Endothelial cell of umbilical vein (primary cell): Measurements from ENCODE around the gene DAAM1. TPM values are rescaled to one million over a fixed set of nuclear protein-coding genes. Genes with fewer than 3 reads are reported as not detected.

Source experiments
- BruUV-seq: library from RNA; stranded (reverse); fragments of 400-500 nt; replicated peaks from 2 replicates; lab custom pipeline; 2021; lab: Mats Ljungman, UMichigan
- CTCF ChIA-PET: fragments of 300-600, 350-600 bp; sonication (Branson Sonifier 250); formaldehyde crosslinking; loops from one replicate; lab custom pipeline; 2021; ENCODE audit warnings: antibody characterized with exemption, inconsistent platforms; lab: Charles Lee
- POLR2A ChIA-PET: fragments of 300-600, 350-600 bp; sonication (Branson Sonifier 250); formaldehyde crosslinking; loops from one replicate; lab custom pipeline; 2021; ENCODE audit warnings: antibody characterized with exemption, inconsistent platforms; lab: Charles Lee
- DNase-seq: peaks from one replicate; pipeline ENCODE4 v3.0.0-alpha.2; 2011; ENCODE audit warnings: low read depth, low spot score
- FAIRE-seq: peaks from 2 replicates; lab custom pipeline; 2011; peaks lifted over from hg19 to GRCh38; lab: Jason Lieb, UNC
- H2AFZ ChIP-seq: 2 replicates; pipeline ENCODE4 v1.6.0; 2012; ENCODE audit warnings: low read depth, low read length, control low read depth, inconsistent platforms
- H3K27ac ChIP-seq: 2 replicates; pipeline ENCODE4 v1.5.1; 2011; ENCODE audit warnings: low read depth, mild to moderate bottlenecking, control low read depth, low read length, moderate library complexity; ENCODE audit not compliant: insufficient read depth
- H3K27me3 ChIP-seq, 2 experiments: 2 replicates each; pipeline versions ENCODE4 v1.6.0 to v1.6.1; 2011; ENCODE audit warnings: low read length in 2 of 2, mixed read lengths in 1 of 2; ENCODE audit not compliant: control insufficient read depth in 2 of 2, insufficient read depth in 2 of 2
- H3K36me3 ChIP-seq, 2 experiments: 2 replicates in 1 of 2; 3 replicates in 1 of 2; pipeline ENCODE4 v1.5.1; 2011; ENCODE audit warnings: low read length in 2 of 2, mild to moderate bottlenecking in 1 of 2, moderate library complexity in 1 of 2; ENCODE audit not compliant: control insufficient read depth in 2 of 2, insufficient read depth in 2 of 2; ENCODE audit errors: extremely low read depth in 1 of 2
- H3K4me1 ChIP-seq: 3 replicates; pipeline ENCODE4 v1.5.1; 2011; ENCODE audit warnings: mild to moderate bottlenecking, low read length; ENCODE audit not compliant: control insufficient read depth, insufficient read depth; ENCODE audit errors: extremely low read depth
- H3K4me2 ChIP-seq: 2 replicates; pipeline ENCODE4 v1.6.1; 2011; ENCODE audit warnings: low read length, control low read depth, mixed read lengths; ENCODE audit not compliant: insufficient read depth
- H3K4me3 ChIP-seq, 3 experiments: fragments of 200-600 bp in 1 of 3; sonication (generic), shearing (Covaris generic) in 1 of 3; replicated peaks in 1 of 3; 2 replicates each; pipeline ENCODE4 v1.5.1; 2011 to 2016; ENCODE audit warnings: control low read depth in 3 of 3, low read length in 3 of 3, mild to moderate bottlenecking in 2 of 3, inconsistent platforms in 1 of 3, low read depth in 1 of 3, moderate library complexity in 1 of 3; ENCODE audit not compliant: insufficient read depth in 1 of 3
- H3K79me2 ChIP-seq: 2 replicates; pipeline ENCODE4 v1.6.0; 2012; ENCODE audit warnings: low read length, inconsistent platforms; ENCODE audit not compliant: control insufficient read depth, insufficient read depth
- H3K9ac ChIP-seq: replicated peaks from 2 replicates; pipeline ENCODE3; 2011; ENCODE audit warnings: low read length, control low read depth; ENCODE audit not compliant: insufficient read depth; ENCODE audit errors: extremely low read depth
- H3K9me1 ChIP-seq: replicated peaks from 3 replicates; pipeline ENCODE4 v1.6.0; 2011; ENCODE audit warnings: mild to moderate bottlenecking, low read length; ENCODE audit not compliant: control insufficient read depth, insufficient read depth; ENCODE audit errors: extremely low read depth
- H3K9me3 ChIP-seq: replicated peaks from 2 replicates; pipeline ENCODE4 v1.5.1; 2012; ENCODE audit warnings: low read length, inconsistent platforms; ENCODE audit not compliant: control insufficient read depth, insufficient read depth
- H4K20me1 ChIP-seq: replicated peaks from 2 replicates; pipeline ENCODE3; 2011; ENCODE audit warnings: mild to moderate bottlenecking, low read length; ENCODE audit not compliant: control insufficient read depth, insufficient read depth; ENCODE audit errors: extremely low read depth
- CTCF ChIP-seq, 2 donors: IDR thresholded peaks; 1 replicate in 1 of 2; 2 replicates in 1 of 2; pipeline ENCODE4 v1.5.1; 2011; ENCODE audit warnings: low read length in 2 of 2, mild to moderate bottlenecking in 2 of 2, moderate library complexity in 2 of 2, control low read depth in 1 of 2, inconsistent platforms in 1 of 2, low read depth in 1 of 2; ENCODE audit not compliant: insufficient read depth in 1 of 2; ENCODE audit errors: extremely low read depth in 1 of 2
- EZH2 ChIP-seq: IDR thresholded peaks from 2 replicates; pipeline ENCODE4 v1.6.1; 2012; ENCODE audit warnings: borderline replicate concordance, low read depth, mild to moderate bottlenecking, moderate library complexity, low read length, inconsistent platforms; ENCODE audit not compliant: severe bottlenecking
- FOS ChIP-seq: IDR thresholded peaks from 2 replicates; pipeline ENCODE4 v1.6.1; 2011; ENCODE audit warnings: mild to moderate bottlenecking, low read length, moderate library complexity, borderline replicate concordance; ENCODE audit not compliant: insufficient read depth
- GATA2 ChIP-seq: IDR thresholded peaks from 2 replicates; pipeline ENCODE4 v1.7.0; 2011; ENCODE audit warnings: low read depth, mild to moderate bottlenecking, moderate library complexity, mixed read lengths, low read length; ENCODE audit not compliant: insufficient read length, insufficient read depth
- JUN ChIP-seq: IDR thresholded peaks from 2 replicates; pipeline ENCODE4 v1.6.1; 2011; ENCODE audit warnings: borderline replicate concordance, low read depth; ENCODE audit not compliant: insufficient read length, insufficient read depth
- MAX ChIP-seq: IDR thresholded peaks from 2 replicates; pipeline ENCODE4 v1.6.1; 2011; ENCODE audit not compliant: insufficient read depth, insufficient read length
- MYC ChIP-seq: IDR thresholded peaks from one replicate; pipeline ENCODE4 v1.6.1; 2011; ENCODE audit warnings: mild to moderate bottlenecking, low read depth, low read length
- POLR2A ChIP-seq: IDR thresholded peaks from 2 replicates; pipeline ENCODE4 v1.6.1; 2012; ENCODE audit warnings: low read depth, mild to moderate bottlenecking, control low read depth, low read length
- POLR2AphosphoS5 ChIP-seq: IDR thresholded peaks from 2 replicates; pipeline ENCODE4 v1.6.1; 2012; ENCODE audit warnings: low read depth, mild to moderate bottlenecking, control low read depth, low read length, moderate library complexity; ENCODE audit not compliant: insufficient read depth
- dilution Hi-C: fragments of 300-500 bp; cut with MboI; formaldehyde crosslinking; loops from one replicate; pipeline ENCODE4 v1.15.0; 2019; ENCODE audit warnings: low sequenced_read_pairs; ENCODE audit not compliant: extremely low pct_ligation_motif_present
- intact Hi-C: fragments of 100-400 bp; cut with micrococcal nuclease; formaldehyde crosslinking; loops from one replicate; pipeline ENCODE4 v1.10.0; 2022
- polyA plus RNA-seq, 4 experiments: library from polyadenylated mRNA; depleted of rRNA in 3 of 4; stranded (reverse) in 3 of 4; unstranded in 1 of 4; fragments of >200 nt; gene quantifications; 2 replicates each; pipeline versions ENCODE4 v1.2.1 to v1.2.3, GENCODE V29; 2011 to 2012; ENCODE audit warnings: missing spikeins in 1 of 4
- total RNA-seq: library from RNA; stranded (reverse); gene quantifications from 2 replicates; pipeline ENCODE4 v1.2.3, GENCODE V29; 2021

Gene DAAM1
- total and polyA plus RNA-seq, 2 donors (not counting 3 experiments of a cell fraction or from before 2014, with no cell fraction given), result 10.2 to 25.3 TPM

- Histone ChIP-seq H3K4me3 (no peak overlapping the region), H3K36me3 (peaks cover 2 to 6% of the 10 kb centered on the region in 2 experiments), H3K4me2 (no peak overlapping the region), H4K20me1 (no peaks in the 10 kb centered on the region), H3K79me2 (no peaks in the 10 kb centered on the region), H3K9me1 (no peaks in the 10 kb centered on the region), H3K27ac (no peak overlapping the region), H3K27me3 (no peaks in the 10 kb centered on the region), H2AFZ (no peak overlapping the region), H3K9ac (no peak overlapping the region), H3K9me3 (no peaks in the 10 kb centered on the region), H3K4me1 (peaks cover 10% of the 10 kb centered on the region)
- no peak for DNase-seq
- CTCF ChIA-PET, result no interaction called here
- dilution Hi-C loops, result no loop called here
- POLR2A ChIA-PET, result no interaction called here
- intact Hi-C loops, result no loop called here
- no TSS peak for BruUV-seq
- FAIRE-seq, result no peak
- TF ChIP-seq POLR2A, result no peak
- TF ChIP-seq EZH2, result no peak
- TF ChIP-seq MYC, result no peak
- no peak for TF ChIP-seq FOS
- no peak for TF ChIP-seq POLR2AphosphoS5
- no peak for TF ChIP-seq CTCF (IDR thresholded peaks at IDR 0.05; ENCODE audit: extremely low read depth in 1 of 2, insufficient read depth in 1 of 2, low read depth in 1 of 2, low read length in 2 of 2)
- no peak for TF ChIP-seq GATA2
- TF ChIP-seq JUN, result no peak
- no peak for TF ChIP-seq MAX
These were observed 159.0 kb downstream of the DAAM1 start for GRCh38 chr14:59347511-59347900.
